ENCODE results near the gene DNAJC24. TPM values are rescaled to one million over a fixed set of nuclear protein-coding genes. Genes with fewer than 3 reads are reported as not detected.

DNAJC24 gene
- total RNA-seq, 1 donor from 2014 or later, result 16.4 TPM

GRCh38 chr11:31419138-31419537 lies 49.5 kb downstream of the DNAJC24 start:
- no peaks in the 10 kb centered on the region for H3K9me3 Mint-ChIP-seq (ENCODE audit: unreplicated experiment)
- no peak overlapping the region for H3K27ac Mint-ChIP-seq (ENCODE audit: unreplicated experiment)
- DNase-seq (ENCODE audit: extremely low spot score, unreplicated experiment), result no peak
- H3K36me3 Mint-ChIP-seq (ENCODE audit: unreplicated experiment), result peaks cover 9% of the 10 kb centered on the region
- H3K4me3 Mint-ChIP-seq (ENCODE audit: unreplicated experiment), result no peak overlapping the region
- H3K4me1 Mint-ChIP-seq (ENCODE audit: unreplicated experiment), result peaks cover 2% of the 10 kb centered on the region
- TF ChIP-seq, protein P1, sequence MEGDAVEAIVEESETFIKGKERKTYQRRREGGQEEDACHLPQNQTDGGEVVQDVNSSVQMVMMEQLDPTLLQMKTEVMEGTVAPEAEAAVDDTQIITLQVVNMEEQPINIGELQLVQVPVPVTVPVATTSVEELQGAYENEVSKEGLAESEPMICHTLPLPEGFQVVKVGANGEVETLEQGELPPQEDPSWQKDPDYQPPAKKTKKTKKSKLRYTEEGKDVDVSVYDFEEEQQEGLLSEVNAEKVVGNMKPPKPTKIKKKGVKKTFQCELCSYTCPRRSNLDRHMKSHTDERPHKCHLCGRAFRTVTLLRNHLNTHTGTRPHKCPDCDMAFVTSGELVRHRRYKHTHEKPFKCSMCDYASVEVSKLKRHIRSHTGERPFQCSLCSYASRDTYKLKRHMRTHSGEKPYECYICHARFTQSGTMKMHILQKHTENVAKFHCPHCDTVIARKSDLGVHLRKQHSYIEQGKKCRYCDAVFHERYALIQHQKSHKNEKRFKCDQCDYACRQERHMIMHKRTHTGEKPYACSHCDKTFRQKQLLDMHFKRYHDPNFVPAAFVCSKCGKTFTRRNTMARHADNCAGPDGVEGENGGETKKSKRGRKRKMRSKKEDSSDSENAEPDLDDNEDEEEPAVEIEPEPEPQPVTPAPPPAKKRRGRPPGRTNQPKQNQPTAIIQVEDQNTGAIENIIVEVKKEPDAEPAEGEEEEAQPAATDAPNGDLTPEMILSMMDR (IDR thresholded peaks at IDR 0.05), result no peak
- no peaks in the 10 kb centered on the region for H3K27me3 Mint-ChIP-seq (ENCODE audit: unreplicated experiment)

- Mint-ChIP-seq H3K36me3 (ENCODE audit: unreplicated experiment) (peaks cover 9% of the 10 kb centered on the region), H3K27me3 (ENCODE audit: unreplicated experiment) (no peaks in the 10 kb centered on the region), H3K27ac (ENCODE audit: unreplicated experiment) (no peak overlapping the region), H3K4me1 (ENCODE audit: unreplicated experiment) (peaks cover 2% of the 10 kb centered on the region), H3K9me3 (ENCODE audit: unreplicated experiment) (no peaks in the 10 kb centered on the region), H3K4me3 (ENCODE audit: unreplicated experiment) (no peak overlapping the region)
- DNase-seq (ENCODE audit: extremely low spot score, unreplicated experiment), result no peak
- TF ChIP-seq, protein P1 (IDR thresholded peaks at IDR 0.05), result no peak
These were observed 50.0 kb downstream of the DNAJC24 start for GRCh38 chr11:31419669-31420068.

- peaks cover 2% of the 10 kb centered on the region for H3K4me1 Mint-ChIP-seq (ENCODE audit: unreplicated experiment)
- H3K4me3 Mint-ChIP-seq (ENCODE audit: unreplicated experiment), result no peak overlapping the region
- DNase-seq (ENCODE audit: extremely low spot score, unreplicated experiment), result no peak
These were observed 52.2 kb downstream of the DNAJC24 start for GRCh38 chr11:31421820-31422219.

DNA sequence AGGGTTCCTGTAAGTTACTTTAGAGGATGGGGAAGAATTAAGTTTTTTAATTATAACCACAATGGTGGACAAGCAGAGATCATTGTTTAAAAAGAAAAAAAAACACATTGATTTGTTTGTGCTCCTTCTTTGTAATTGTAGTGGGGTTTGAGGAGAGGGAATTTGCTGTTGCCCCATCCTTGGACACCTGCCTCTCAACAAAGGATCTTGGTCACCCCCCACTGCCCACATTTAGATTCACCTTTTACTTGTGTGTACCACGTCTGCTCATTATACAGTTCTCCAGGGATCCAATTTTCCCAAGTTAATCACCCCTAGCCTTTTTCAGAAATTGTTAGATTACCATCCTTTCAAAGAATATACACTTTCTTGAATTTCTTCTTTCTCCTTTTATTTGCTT lies 53.0 kb downstream of the DNAJC24 start:
- TF ChIP-seq, protein P1 (IDR thresholded peaks at IDR 0.05), result no peak
- no peak overlapping the region for H3K4me3 Mint-ChIP-seq (ENCODE audit: unreplicated experiment)
- H3K36me3 Mint-ChIP-seq (ENCODE audit: unreplicated experiment), result no peaks in the 10 kb centered on the region
- no peaks in the 10 kb centered on the region for H3K9me3 Mint-ChIP-seq (ENCODE audit: unreplicated experiment)
- H3K27ac Mint-ChIP-seq (ENCODE audit: unreplicated experiment), result no peak overlapping the region
- no peaks in the 10 kb centered on the region for H3K27me3 Mint-ChIP-seq (ENCODE audit: unreplicated experiment)
- no peak for DNase-seq (ENCODE audit: extremely low spot score, unreplicated experiment)
- H3K4me1 Mint-ChIP-seq (ENCODE audit: unreplicated experiment), result peaks cover 2% of the 10 kb centered on the region

More at GRCh38 chr11:31421820-31422219, 52.2 kb downstream of the DNAJC24 start:
- Mint-ChIP-seq H3K9me3 (ENCODE audit: unreplicated experiment) (no peaks in the 10 kb centered on the region), H3K36me3 (ENCODE audit: unreplicated experiment) (no peaks in the 10 kb centered on the region), H3K27me3 (ENCODE audit: unreplicated experiment) (no peaks in the 10 kb centered on the region), H3K27ac (ENCODE audit: unreplicated experiment) (no peak overlapping the region)
- TF ChIP-seq, protein P1 (IDR thresholded peaks at IDR 0.05), result no peak

DNA sequence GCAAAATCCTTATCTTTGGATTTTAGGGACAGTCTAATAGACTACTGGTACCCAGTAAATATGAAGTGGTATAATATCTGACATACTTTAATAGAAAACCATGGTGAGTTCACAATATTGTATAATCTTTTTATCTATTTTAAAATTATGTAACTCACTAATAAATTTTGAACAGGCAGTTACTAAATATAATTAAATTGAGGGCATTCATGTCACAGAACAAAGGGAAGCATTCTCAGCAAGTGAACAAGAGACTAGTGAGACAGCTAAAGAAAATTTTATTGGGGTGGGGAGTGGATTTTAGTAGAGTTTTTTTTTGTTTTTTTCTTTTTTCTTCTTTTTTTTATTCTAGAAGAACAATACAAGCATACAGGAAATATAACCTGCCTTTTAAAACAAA lies 55.0 kb downstream of the DNAJC24 start:
- Mint-ChIP-seq H3K4me3 (ENCODE audit: unreplicated experiment) (no peak overlapping the region), H3K27me3 (ENCODE audit: unreplicated experiment) (no peaks in the 10 kb centered on the region), H3K36me3 (ENCODE audit: unreplicated experiment) (peaks cover 3% of the 10 kb centered on the region), H3K27ac (ENCODE audit: unreplicated experiment) (no peak overlapping the region), H3K4me1 (ENCODE audit: unreplicated experiment) (peaks cover under 1% of the 10 kb centered on the region), H3K9me3 (ENCODE audit: unreplicated experiment) (no peaks in the 10 kb centered on the region)
- TF ChIP-seq, protein P1 (IDR thresholded peaks at IDR 0.05), result no peak
- DNase-seq (ENCODE audit: extremely low spot score, unreplicated experiment), result no peak

All from osteocyte (in vitro differentiated cells).